RPMI8226 (cell line): ENCODE measurements around the gene RBM6.
A peak's percentile ranks its signal among the peaks of the same experiment; 100 is the strongest.
"Not testable (repeated sequence)": the region's sequence is repeated elsewhere in the genome, so short reads cannot be mapped to it uniquely, and the experiment has no call there.

Experiments
- DNase-seq: peaks from one replicate; pipeline ENCODE4 v3.0.0-alpha.2; 2015

RBM6 gene

GRCh38 chr3:49914906-49915305 is 25.0 kb upstream of the RBM6 start:
- no peak for DNase-seq

GRCh38 chr3:49916686-49917085 is 23.3 kb upstream of the RBM6 start:
- DNase-seq = no peak

GRCh38 chr3:49917806-49918590 is 22.0 kb upstream of the RBM6 start:
- not testable (repeated sequence) for DNase-seq

- DNase-seq = no peak
Measured at GRCh38 chr3:49924683-49925082, 15.3 kb upstream of the RBM6 start.

- DNase-seq = no peak
Measured at GRCh38 chr3:49925485-49925884, 14.5 kb upstream of the RBM6 start.

GRCh38 chr3:49926117-49926728 is 13.7 kb upstream of the RBM6 start:
- DNase-seq = no peak

- no peak for DNase-seq
Measured at GRCh38 chr3:49927798-49928197, 12.2 kb upstream of the RBM6 start.

GRCh38 chr3:49928481-49929017 is 11.4 kb upstream of the RBM6 start:
- DNase-seq = no peak

- DNase-seq = peak; percentile 90
Measured at GRCh38 chr3:49929291-49930167, 10.4 kb upstream of the RBM6 start, which contains the start of gene MON1A. TSS of gene MON1A (minus strand) at chr3:49929811. CDS start at chr3:49913346, 16,465 bp downstream.

GRCh38 chr3:49930168-49930690 is 9.7 kb upstream of the RBM6 start:
- no peak for DNase-seq

- peak; percentile 64 for DNase-seq
Measured at GRCh38 chr3:49930922-49931321, 9.0 kb upstream of the RBM6 start.

GRCh38 chr3:49932281-49932680 is 7.7 kb upstream of the RBM6 start:
- not testable (repeated sequence) for DNase-seq

- DNase-seq = peak; percentile 70
Measured at GRCh38 chr3:49937090-49937489, 2.9 kb upstream of the RBM6 start.

GRCh38 chr3:49940667-49941249 is 808 bp downstream of the RBM6 start:
- no peak for DNase-seq

GRCh38 chr3:49942651-49943050 is 2.7 kb downstream of the RBM6 start:
- no peak for DNase-seq

- DNase-seq = no peak
Measured at GRCh38 chr3:49952924-49953323, 13.0 kb downstream of the RBM6 start.

- DNase-seq = no peak
Measured at GRCh38 chr3:49955636-49956035, 15.7 kb downstream of the RBM6 start.

GRCh38 chr3:49966233-49966942 is 26.4 kb downstream of the RBM6 start:
- no peak for DNase-seq

- DNase-seq = no peak
Measured at GRCh38 chr3:49967291-49967690, 27.3 kb downstream of the RBM6 start.

- DNase-seq = no peak
Measured at GRCh38 chr3:49968346-49968745, 28.4 kb downstream of the RBM6 start.

GRCh38 chr3:49972656-49973055 is 32.7 kb downstream of the RBM6 start:
- DNase-seq = no peak

GRCh38 chr3:49976942-49977341 is 37.0 kb downstream of the RBM6 start:
- no peak for DNase-seq
